ENCODE data around the gene PTGR2.

DNA sequence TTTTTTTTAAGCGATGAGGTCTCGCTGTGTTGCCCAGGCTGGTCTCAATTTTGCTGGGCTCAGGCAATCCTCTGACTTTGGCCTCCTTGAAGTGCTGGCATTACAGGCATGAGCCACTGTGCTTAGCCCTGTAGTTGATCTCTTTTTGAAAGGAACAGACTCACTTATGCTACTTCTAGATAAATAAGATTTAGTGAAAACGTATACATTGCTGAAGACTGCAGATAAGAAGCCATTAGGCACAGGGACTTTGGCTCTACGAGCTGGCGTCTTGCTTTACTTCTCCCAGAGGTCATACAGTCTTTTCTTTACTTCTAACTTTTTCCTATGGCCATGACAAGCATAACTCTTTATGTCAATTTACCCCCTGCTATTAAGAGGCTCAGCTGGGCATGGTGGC, 9.4 kb downstream of the PTGR2 start:
- TF ChIP-seq POLR2AphosphoS5 (IDR thresholded peaks at IDR 0.05; ENCODE audit: low read depth, low read length) (no peak), TAF1 (IDR thresholded peaks at IDR 0.05; ENCODE audit: borderline replicate concordance, insufficient read depth, low read length) (no peak), SIN3A (IDR thresholded peaks at IDR 0.05; ENCODE audit: borderline replicate concordance, insufficient read depth, low read length) (no peak)

Data from PFSK-1 (cell line).